Tibial nerve (tissue), 4 donors: ENCODE data around the gene CTXN1. TPM values are rescaled to one million over a fixed set of nuclear protein-coding genes. Genes with fewer than 3 reads are reported as not detected.

Source experiments
- DNase-seq, 2 donors: peaks; one replicate each; pipeline ENCODE4 v3.0.0-alpha.2; 2019; ENCODE audit warnings: low spot score in 2 of 2
- H3K27ac ChIP-seq, 4 donors: fragments of 200-600 bp; sonication (generic) in 3 of 4; one replicate each; pipeline ENCODE4 v1.5.1; 2017 to 2019; ENCODE audit warnings: mild to moderate bottlenecking in 1 of 4
- H3K27me3 ChIP-seq, 2 donors: fragments of 200-600 bp; sonication (generic) in 1 of 2; one replicate each; pipeline versions ENCODE4 v1.5.1 to v1.6.0; 2017 to 2019
- H3K36me3 ChIP-seq, 3 donors: fragments of 200-600 bp; sonication (generic); one replicate each; pipeline ENCODE4 v1.5.1; 2018 to 2019
- H3K4me1 ChIP-seq, 4 donors: fragments of 200-600 bp; sonication (generic) in 3 of 4; one replicate each; pipeline ENCODE4 v1.5.1; 2017 to 2019
- H3K4me3 ChIP-seq, 4 donors: fragments of 200-600 bp; sonication (generic) in 3 of 4; one replicate each; pipeline ENCODE4 v1.5.1; 2017 to 2019; ENCODE audit warnings: mild to moderate bottlenecking in 1 of 4, moderate library complexity in 1 of 4
- H3K9me3 ChIP-seq, 4 donors: fragments of 200-600 bp; sonication (generic) in 3 of 4; one replicate each; pipeline ENCODE4 v1.5.1; 2017 to 2019
- EP300 ChIP-seq, 2 donors: sonication (generic); formaldehyde crosslinking; IDR thresholded peaks; one replicate each; pipeline ENCODE4 v1.6.1; 2017; ENCODE audit warnings: antibody characterized with exemption in 2 of 2, mild to moderate bottlenecking in 1 of 2
- POLR2A ChIP-seq, 2 donors: fragments of 450-650 bp; IDR thresholded peaks; one replicate each; pipeline ENCODE4 v1.6.1; 2017; ENCODE audit warnings: antibody characterized with exemption in 2 of 2, mild to moderate bottlenecking in 2 of 2, moderate library complexity in 2 of 2
- WGBS, 2 donors: methylation state at CpG; one replicate each; pipeline ENCODE4 v1.1.5; 2018; 5-methylcytosine and 5-hydroxymethylcytosine counted together
- total RNA-seq, 4 donors: library from RNA; depleted of rRNA; stranded (reverse); fragments of >200 nt; gene quantifications; one replicate each; pipeline ENCODE4 v1.1.0, GENCODE V29; 2016
- TF ChIP-seq, protein P1 (sequence below), 5 experiments: fragments of 200-600 bp in 3 of 5; fragments of 450-650 bp in 2 of 5; sonication (generic) in 3 of 5; IDR thresholded peaks; one replicate each; pipeline ENCODE4 v1.5.1; 2016 to 2019; ENCODE audit warnings: antibody characterized with exemption in 5 of 5, mild to moderate bottlenecking in 3 of 5, moderate library complexity in 2 of 5

CTXN1 gene
- total RNA-seq, 4 donors from 2014 or later: 0.66 to 7.2 (median 3.0) TPM

DNA sequence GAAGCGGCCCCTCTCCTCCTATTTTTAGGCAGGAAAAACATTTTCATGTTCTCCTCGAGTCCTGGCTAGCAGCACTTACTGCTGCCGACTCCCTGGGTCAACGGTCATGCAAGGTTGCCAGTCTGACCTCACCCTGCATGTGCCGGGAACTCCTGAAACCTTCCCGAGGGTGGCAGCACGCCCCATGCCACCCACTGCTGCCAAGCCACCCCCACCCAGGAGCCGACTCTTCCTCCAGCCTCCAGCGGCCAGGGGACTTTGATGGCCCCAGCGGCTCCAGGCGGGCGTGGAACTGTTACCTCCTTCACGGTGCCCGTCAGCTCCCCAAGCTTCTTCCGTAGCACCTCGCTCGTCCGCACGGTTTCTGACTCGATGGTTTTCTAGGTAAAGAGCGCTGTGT, 8.8 kb upstream of the CTXN1 start:
- H3K27ac ChIP-seq: no peak overlapping the region
- H3K27me3 ChIP-seq: no peaks in the 10 kb centered on the region
- no peak for DNase-seq
- H3K36me3 ChIP-seq: peaks cover 4 to 99% (median 55%) of the 10 kb centered on the region in 3 donors
- H3K4me3 ChIP-seq: no peak overlapping the region
- TF ChIP-seq, protein P1, sequence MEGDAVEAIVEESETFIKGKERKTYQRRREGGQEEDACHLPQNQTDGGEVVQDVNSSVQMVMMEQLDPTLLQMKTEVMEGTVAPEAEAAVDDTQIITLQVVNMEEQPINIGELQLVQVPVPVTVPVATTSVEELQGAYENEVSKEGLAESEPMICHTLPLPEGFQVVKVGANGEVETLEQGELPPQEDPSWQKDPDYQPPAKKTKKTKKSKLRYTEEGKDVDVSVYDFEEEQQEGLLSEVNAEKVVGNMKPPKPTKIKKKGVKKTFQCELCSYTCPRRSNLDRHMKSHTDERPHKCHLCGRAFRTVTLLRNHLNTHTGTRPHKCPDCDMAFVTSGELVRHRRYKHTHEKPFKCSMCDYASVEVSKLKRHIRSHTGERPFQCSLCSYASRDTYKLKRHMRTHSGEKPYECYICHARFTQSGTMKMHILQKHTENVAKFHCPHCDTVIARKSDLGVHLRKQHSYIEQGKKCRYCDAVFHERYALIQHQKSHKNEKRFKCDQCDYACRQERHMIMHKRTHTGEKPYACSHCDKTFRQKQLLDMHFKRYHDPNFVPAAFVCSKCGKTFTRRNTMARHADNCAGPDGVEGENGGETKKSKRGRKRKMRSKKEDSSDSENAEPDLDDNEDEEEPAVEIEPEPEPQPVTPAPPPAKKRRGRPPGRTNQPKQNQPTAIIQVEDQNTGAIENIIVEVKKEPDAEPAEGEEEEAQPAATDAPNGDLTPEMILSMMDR (IDR thresholded peaks at IDR 0.05): no peak
- no peak for TF ChIP-seq EP300 (IDR thresholded peaks at IDR 0.05)
- TF ChIP-seq POLR2A (IDR thresholded peaks at IDR 0.05): no peak
- 85 to 88% methylated on average over 21 of the region's 21 CpGs for WGBS, 2 donors
- peaks cover 0 to 17% (median under 1%) of the 10 kb centered on the region in 4 donors for H3K4me1 ChIP-seq
- no peaks in the 10 kb centered on the region for H3K9me3 ChIP-seq

DNA sequence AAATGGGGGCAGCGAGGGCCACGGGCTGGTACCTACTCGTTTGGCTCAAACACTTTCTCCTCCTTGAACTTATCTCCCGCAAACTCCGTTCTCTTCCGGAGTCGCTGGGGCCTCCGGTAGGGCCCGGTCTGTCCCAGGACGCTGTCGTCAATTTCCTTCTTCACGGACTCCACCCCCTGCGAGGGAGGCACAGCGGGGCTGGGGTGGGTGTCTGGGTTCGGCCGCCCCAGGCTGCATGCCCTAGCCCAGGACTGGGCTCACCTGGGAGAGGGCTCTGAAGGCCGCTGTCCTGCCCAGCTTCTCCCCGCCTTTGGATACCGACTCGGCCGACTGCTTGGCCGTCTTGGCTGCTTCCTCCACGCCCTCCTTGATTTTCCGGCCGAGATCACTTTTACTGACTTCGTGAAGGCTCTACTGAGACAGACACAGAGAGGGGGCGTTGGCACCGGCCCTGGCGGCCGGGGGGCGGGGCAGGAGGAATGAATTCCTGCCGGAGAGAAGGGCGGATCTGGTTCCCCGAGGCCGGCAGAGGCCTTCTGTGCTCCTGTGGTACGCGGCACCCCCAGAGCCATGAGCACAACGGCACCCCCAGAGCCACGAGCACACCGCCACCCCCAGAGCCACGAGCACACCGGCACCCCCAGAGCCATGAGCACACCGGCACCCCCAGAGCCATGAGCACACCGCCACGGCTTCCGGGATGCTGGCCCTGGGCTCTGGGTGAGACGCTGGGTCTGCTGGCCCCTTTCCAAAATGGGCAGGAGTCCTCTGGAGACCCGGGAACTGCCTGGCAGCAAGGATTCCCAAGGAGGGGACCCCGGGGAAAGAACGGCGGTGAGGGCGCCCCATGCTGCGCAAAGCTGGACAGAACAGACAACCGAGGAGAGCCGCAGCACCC, 8.1 kb upstream of the CTXN1 start:
- 84% methylated on average over 40 to 55 of the region's 55 CpGs for WGBS, 2 donors
- Histone ChIP-seq H3K27me3 (no peaks in the 10 kb centered on the region), H3K27ac (no peak overlapping the region), H3K36me3 (peaks cover 4 to 92% (median 55%) of the 10 kb centered on the region in 3 donors), H3K4me3 (no peak overlapping the region), H3K4me1 (peaks cover 0 to 20% (median 6%) of the 10 kb centered on the region in 4 donors), H3K9me3 (no peaks in the 10 kb centered on the region)
- no peak for DNase-seq
- no peak for TF ChIP-seq POLR2A (IDR thresholded peaks at IDR 0.05)
- no peak for TF ChIP-seq EP300 (IDR thresholded peaks at IDR 0.05)

DNA sequence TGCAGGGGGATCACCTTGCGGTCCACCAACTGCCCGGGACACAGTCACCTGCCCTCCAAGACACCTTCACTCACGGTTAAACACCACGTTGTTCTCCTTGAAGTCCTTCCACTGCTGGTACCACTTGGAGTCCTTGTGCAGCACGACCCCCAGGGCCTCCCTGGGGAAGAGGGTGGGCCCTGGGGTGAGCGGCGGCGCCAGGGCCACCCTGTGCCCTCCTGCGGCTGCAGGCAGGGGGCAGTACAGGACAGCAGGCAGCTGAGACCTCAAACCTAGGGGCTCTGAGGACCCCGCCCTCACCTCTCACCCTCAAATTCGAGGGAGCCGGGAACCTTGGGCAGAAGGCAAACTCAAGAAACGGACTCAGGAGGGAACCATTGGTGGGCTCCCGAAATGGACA, 7.5 kb upstream of the CTXN1 start:
- Histone ChIP-seq H3K9me3 (no peaks in the 10 kb centered on the region), H3K4me1 (peaks cover 0 to 17% (median 6%) of the 10 kb centered on the region in 4 donors), H3K27me3 (no peaks in the 10 kb centered on the region), H3K4me3 (no peak overlapping the region), H3K27ac (no peak overlapping the region), H3K36me3 (peaks cover 4 to 85% (median 55%) of the 10 kb centered on the region in 3 donors)
- TF ChIP-seq POLR2A (IDR thresholded peaks at IDR 0.05): no peak
- TF ChIP-seq EP300 (IDR thresholded peaks at IDR 0.05): no peak
- TF ChIP-seq, protein P1 (IDR thresholded peaks at IDR 0.05): no peak
- 81 to 87% methylated on average over 14 of the region's 14 CpGs for WGBS, 2 donors
- no peak for DNase-seq

DNA sequence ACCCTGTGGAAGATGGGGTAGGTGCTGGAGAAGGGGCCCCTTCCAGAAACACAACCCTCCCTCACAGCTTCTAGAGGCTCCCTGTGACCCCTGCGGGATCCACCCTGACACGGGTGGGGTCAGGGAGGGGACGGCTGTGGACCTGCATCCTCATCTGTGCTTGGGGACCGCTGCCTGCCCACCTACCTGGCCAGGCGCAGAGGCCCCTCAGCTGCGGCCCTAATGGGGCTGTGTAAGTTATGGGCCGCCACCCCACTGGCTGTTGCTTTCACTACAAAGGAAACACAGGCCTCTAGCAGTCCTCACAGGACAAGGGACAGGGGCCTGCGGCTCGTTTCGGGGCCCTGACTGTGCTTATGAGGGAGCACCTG, 7.0 kb upstream of the CTXN1 start:
- no peak for DNase-seq
- Histone ChIP-seq H3K27me3 (no peaks in the 10 kb centered on the region), H3K4me3 (no peak overlapping the region), H3K4me1 (peaks cover 0 to 19% (median 6%) of the 10 kb centered on the region in 4 donors), H3K36me3 (peaks cover 4 to 85% (median 55%) of the 10 kb centered on the region in 3 donors), H3K9me3 (no peaks in the 10 kb centered on the region), H3K27ac (no peak overlapping the region)
- 93 to 100% methylated on average over 1 to 6 of the region's 10 CpGs for WGBS, 2 donors
- TF ChIP-seq POLR2A (IDR thresholded peaks at IDR 0.05): no peak
- TF ChIP-seq, protein P1 (IDR thresholded peaks at IDR 0.05): no peak
- no peak for TF ChIP-seq EP300 (IDR thresholded peaks at IDR 0.05)

DNA sequence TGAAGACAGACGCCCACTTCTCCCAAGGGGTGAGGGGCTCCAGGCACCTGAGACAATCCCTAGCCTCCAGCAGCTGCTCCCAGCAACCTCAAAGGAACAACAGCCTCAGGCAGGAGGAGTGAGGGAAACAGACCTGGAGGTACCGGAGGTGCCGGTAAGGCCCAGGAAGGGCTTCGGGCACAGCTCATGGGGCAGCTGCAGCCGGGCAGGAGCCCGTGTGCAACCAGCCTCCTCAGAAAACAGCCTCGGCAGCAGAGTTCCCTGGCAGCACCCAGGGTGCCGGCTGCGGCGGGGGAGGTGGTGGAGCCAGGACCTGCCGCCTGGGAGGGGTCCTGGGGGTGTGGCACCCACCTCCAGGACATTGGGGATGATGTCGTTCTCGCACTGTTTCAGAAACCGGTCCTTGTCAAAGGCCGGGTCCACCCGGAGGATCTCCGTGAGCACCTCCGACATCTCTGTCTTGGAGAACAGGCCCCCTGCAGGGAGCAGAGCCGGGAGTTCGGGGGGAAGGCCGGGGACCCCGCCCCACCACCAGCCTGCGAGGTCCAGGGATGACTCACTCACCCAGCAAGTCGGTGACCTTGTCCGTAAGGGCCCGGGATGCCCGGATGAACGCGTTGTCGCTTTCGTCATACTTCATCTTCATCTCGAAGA, 6.5 kb upstream of the CTXN1 start:
- no peak overlapping the region for H3K4me3 ChIP-seq
- no peaks in the 10 kb centered on the region for H3K9me3 ChIP-seq
- H3K27ac ChIP-seq: no peak overlapping the region
- H3K4me1 ChIP-seq: peaks cover 0 to 25% (median 6%) of the 10 kb centered on the region in 4 donors
- peaks cover 4 to 84% (median 53%) of the 10 kb centered on the region in 3 donors for H3K36me3 ChIP-seq
- no peak for DNase-seq
- H3K27me3 ChIP-seq: no peaks in the 10 kb centered on the region
- TF ChIP-seq, protein P1 (IDR thresholded peaks at IDR 0.05): no peak
- no peak for TF ChIP-seq POLR2A (IDR thresholded peaks at IDR 0.05)
- no peak for TF ChIP-seq EP300 (IDR thresholded peaks at IDR 0.05)
- 90 to 92% methylated on average over 21 to 22 of the region's 32 CpGs for WGBS, 2 donors
